ENCODE data around the gene MIP.

The MIP gene

DNA sequence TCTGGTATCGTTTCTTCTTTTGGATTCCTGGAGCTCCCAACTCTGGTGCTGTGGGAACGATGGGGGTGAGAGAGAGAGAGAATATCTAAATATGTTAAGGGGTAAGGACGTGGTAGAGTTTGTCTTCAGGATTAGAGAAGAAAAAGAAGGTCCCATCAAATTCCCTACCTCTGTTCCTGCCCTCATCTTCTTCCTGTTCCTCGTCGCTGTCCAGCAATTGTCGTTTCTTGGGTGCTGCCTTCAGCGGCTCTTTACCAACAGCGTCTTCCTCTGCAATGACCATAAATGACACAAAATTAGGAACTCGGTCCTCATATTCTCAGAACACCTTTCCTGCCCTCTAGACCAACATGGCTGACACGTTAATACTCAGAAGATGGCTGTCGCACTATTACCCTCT is 36.7 kb downstream of the MIP start:
- H3K4me3 ChIP-seq (ENCODE audit: low read depth in 1 of 2, low read length in 1 of 2) = no peak overlapping the region
- H3K9me3 ChIP-seq = no peaks in the 10 kb centered on the region
- TF ChIP-seq, protein P1, sequence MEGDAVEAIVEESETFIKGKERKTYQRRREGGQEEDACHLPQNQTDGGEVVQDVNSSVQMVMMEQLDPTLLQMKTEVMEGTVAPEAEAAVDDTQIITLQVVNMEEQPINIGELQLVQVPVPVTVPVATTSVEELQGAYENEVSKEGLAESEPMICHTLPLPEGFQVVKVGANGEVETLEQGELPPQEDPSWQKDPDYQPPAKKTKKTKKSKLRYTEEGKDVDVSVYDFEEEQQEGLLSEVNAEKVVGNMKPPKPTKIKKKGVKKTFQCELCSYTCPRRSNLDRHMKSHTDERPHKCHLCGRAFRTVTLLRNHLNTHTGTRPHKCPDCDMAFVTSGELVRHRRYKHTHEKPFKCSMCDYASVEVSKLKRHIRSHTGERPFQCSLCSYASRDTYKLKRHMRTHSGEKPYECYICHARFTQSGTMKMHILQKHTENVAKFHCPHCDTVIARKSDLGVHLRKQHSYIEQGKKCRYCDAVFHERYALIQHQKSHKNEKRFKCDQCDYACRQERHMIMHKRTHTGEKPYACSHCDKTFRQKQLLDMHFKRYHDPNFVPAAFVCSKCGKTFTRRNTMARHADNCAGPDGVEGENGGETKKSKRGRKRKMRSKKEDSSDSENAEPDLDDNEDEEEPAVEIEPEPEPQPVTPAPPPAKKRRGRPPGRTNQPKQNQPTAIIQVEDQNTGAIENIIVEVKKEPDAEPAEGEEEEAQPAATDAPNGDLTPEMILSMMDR (IDR thresholded peaks at IDR 0.05) = no peak
- H3K36me3 ChIP-seq = peaks cover 35% of the 10 kb centered on the region
- no peaks in the 10 kb centered on the region for H3K4me1 ChIP-seq (ENCODE audit: control insufficient read depth in 1 of 2, insufficient read depth in 1 of 2, low read depth in 1 of 2, low read length in 1 of 2)
- H3K27me3 ChIP-seq = no peaks in the 10 kb centered on the region
- H3K27ac ChIP-seq = no peak overlapping the region

DNA sequence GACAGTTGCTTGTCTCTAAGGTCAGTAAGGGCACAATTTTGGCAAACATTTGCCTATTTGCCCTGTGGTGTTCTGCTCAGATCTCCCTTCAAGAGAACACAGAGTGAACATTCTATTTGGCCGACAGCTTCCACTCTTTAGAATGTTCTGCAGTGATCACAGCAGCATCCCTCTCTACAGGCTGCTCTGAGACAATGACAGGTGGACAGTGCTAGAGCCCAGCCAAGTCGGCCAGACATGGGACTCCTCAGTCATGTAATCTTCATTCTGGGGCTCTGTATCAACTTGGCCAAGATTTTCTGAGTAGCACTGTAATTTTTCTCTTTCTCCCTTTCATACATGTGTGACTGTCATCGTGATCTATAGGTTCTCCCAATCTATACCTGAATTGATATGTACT is 40.1 kb downstream of the MIP start:
- no peaks in the 10 kb centered on the region for H3K9me3 ChIP-seq
- H3K36me3 ChIP-seq = peaks cover 13% of the 10 kb centered on the region
- H3K4me1 ChIP-seq (ENCODE audit: control insufficient read depth in 1 of 2, insufficient read depth in 1 of 2, low read depth in 1 of 2, low read length in 1 of 2) = no peaks in the 10 kb centered on the region
- TF ChIP-seq, protein P1 (IDR thresholded peaks at IDR 0.05) = no peak
- no peaks in the 10 kb centered on the region for H3K27me3 ChIP-seq
- no peak overlapping the region for H3K27ac ChIP-seq
- H3K4me3 ChIP-seq (ENCODE audit: low read depth in 1 of 2, low read length in 1 of 2) = no peak overlapping the region

DNA sequence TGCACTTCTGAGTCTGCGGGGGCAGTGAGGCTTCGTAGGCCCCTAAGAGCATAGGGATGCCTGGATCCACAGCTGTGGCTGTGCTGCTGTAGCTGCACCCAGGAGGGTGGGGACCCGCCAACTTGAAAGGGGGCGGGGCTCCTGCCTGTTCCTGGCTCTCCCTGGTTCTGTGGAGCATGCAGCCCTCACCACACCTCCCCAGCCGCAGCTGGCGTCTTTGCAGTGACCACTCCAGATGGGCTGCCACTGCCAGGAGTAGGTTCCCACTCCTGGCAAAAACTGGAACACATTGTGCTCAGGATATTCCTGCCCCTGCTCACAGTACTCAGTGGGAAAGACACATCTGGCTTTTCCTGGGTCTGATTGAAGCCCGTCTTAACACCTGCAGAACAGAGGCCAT is 41.1 kb downstream of the MIP start:
- Histone ChIP-seq H3K27me3 (no peaks in the 10 kb centered on the region), H3K4me1 (ENCODE audit: control insufficient read depth in 1 of 2, insufficient read depth in 1 of 2, low read depth in 1 of 2, low read length in 1 of 2) (no peaks in the 10 kb centered on the region), H3K27ac (no peak overlapping the region), H3K4me3 (ENCODE audit: low read depth in 1 of 2, low read length in 1 of 2) (no peak overlapping the region), H3K36me3 (peaks cover 13% of the 10 kb centered on the region), H3K9me3 (no peaks in the 10 kb centered on the region)
- TF ChIP-seq, protein P1 (IDR thresholded peaks at IDR 0.05) = no peak

DNA sequence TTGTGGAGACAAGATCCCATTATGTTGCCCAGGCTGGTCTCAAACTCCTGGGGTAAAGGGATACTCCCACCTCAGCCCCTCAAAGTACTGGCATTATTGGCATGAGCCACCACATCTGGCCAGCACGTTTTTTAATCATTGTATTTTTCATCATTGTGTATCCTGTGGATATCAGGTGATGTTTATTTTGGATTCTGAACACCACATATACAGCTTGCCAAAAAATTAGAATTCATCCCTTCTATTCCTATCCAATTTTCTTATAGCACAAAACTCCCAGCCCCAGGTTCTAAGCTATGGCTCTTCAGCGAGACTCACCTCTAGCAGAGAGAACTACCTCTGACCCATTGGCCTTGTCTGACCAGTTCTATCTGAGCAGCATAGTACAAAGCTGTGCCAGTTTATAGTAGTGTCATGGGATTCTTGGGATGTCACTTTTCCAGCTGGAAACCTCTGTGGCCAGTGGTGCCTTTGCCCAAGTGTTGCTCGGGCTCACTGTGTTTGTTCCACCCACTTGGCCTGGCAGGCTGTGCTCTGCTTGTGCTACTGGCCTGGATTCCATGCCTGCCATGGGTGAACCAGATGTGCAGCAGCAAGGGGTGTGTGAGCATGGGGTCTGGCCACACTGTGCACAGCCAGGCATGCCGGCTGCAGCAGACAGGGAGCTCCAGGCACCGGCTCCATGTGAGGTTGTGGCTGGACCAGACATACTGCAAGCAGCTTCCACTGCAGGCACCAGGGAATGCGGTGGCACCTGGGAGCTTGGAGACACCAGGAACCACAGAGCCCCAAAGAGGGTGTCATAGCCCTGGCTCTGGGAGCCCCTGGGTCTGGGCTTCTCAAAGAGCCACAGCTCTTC is 42.4 kb downstream of the MIP start:
- no peak overlapping the region for H3K4me3 ChIP-seq (ENCODE audit: low read depth in 1 of 2, low read length in 1 of 2)
- TF ChIP-seq, protein P1 (IDR thresholded peaks at IDR 0.05) = no peak
- H3K4me1 ChIP-seq (ENCODE audit: control insufficient read depth in 1 of 2, insufficient read depth in 1 of 2, low read depth in 1 of 2, low read length in 1 of 2) = no peaks in the 10 kb centered on the region

DNA sequence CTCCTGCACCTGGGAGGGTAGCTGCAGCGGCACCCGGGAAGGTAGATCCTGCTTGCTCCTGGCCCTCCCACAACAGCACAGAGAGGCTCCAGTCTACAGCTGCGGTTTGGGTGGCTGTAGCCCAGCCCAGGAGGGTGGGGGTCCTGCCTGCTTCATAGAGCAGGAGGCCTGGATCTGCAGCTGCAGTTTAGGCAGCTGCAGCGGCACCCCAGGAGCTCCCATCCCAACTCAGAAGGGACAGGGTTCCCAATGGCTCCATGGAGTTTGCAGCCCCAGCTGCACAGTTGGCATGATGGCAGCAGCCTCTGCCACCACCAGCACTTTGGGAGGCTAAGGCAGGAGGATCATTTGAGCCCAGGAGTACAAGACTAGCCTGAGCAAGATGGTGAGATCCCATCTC is 43.7 kb downstream of the MIP start:
- TF ChIP-seq, protein P1 (IDR thresholded peaks at IDR 0.05) = no peak
- Histone ChIP-seq H3K27me3 (no peaks in the 10 kb centered on the region), H3K4me1 (ENCODE audit: control insufficient read depth in 1 of 2, insufficient read depth in 1 of 2, low read depth in 1 of 2, low read length in 1 of 2) (no peaks in the 10 kb centered on the region), H3K27ac (no peak overlapping the region), H3K4me3 (ENCODE audit: low read depth in 1 of 2, low read length in 1 of 2) (no peak overlapping the region), H3K9me3 (no peaks in the 10 kb centered on the region), H3K36me3 (peaks cover 9% of the 10 kb centered on the region)

More for the DNA sequence above, 42.4 kb downstream of the MIP start:
- H3K27me3 ChIP-seq = no peaks in the 10 kb centered on the region
- no peak overlapping the region for H3K27ac ChIP-seq
- peaks cover 9% of the 10 kb centered on the region for H3K36me3 ChIP-seq
- no peaks in the 10 kb centered on the region for H3K9me3 ChIP-seq
